Measurements from ENCODE around the gene SEC31A. TPM values are rescaled to one million over a fixed set of nuclear protein-coding genes. Genes with fewer than 3 reads are reported as not detected.
A peak's percentile ranks its signal among the peaks of the same experiment; 100 is the strongest.

The SEC31A gene
- polyA plus RNA-seq, 1 of the 3 experiments (the other 2 are of a cell fraction) = 147 TPM

GRCh38 chr4:82784681-82785610 is 106.0 kb downstream of the SEC31A start (continued):
- TF ChIP-seq PBX3 (IDR thresholded peaks at IDR 0.05) = no peak; the same call in 1 of the 2 replicates
- TF ChIP-seq RXRA (IDR thresholded peaks at IDR 0.05; ENCODE audit: borderline replicate concordance, low read depth) = no peak
- no peak for TF ChIP-seq TEAD4 (IDR thresholded peaks at IDR 0.05; ENCODE audit: borderline replicate concordance, insufficient read depth)
- peak; percentile 53; the same call in 1 of the 2 replicates for TF ChIP-seq GATA2 (CRISPR knock-in tag; IDR thresholded peaks at IDR 0.05)
- no peak for TF ChIP-seq FOXJ3 (CRISPR knock-in tag; IDR thresholded peaks at IDR 0.05)
- TF ChIP-seq TCF12 (IDR thresholded peaks at IDR 0.05) = peak; percentile 79
- peak; percentile 29 to 60; a peak in 2 of 4 replicates for TF ChIP-seq EP300 (IDR thresholded peaks at IDR 0.05; ENCODE audit: borderline replicate concordance in 1 of 2, low read depth in 1 of 2, low read length in 1 of 2)
- peak; percentile 24; the same call in 1 of the 2 replicates for TF ChIP-seq TAF1 (IDR thresholded peaks at IDR 0.05; ENCODE audit: borderline replicate concordance, low read depth, low read length)
- TF ChIP-seq RCOR1 (IDR thresholded peaks at IDR 0.05; ENCODE audit: low read length) = peak; percentile 65; the same call in 1 of the 2 replicates
- TF ChIP-seq EZH2phosphoT487 (IDR thresholded peaks at IDR 0.05; ENCODE audit: borderline replicate concordance, low read depth) = no peak
- no peak for TF ChIP-seq NRF1 (IDR thresholded peaks at IDR 0.05; ENCODE audit: low read depth, low read length)

DNA sequence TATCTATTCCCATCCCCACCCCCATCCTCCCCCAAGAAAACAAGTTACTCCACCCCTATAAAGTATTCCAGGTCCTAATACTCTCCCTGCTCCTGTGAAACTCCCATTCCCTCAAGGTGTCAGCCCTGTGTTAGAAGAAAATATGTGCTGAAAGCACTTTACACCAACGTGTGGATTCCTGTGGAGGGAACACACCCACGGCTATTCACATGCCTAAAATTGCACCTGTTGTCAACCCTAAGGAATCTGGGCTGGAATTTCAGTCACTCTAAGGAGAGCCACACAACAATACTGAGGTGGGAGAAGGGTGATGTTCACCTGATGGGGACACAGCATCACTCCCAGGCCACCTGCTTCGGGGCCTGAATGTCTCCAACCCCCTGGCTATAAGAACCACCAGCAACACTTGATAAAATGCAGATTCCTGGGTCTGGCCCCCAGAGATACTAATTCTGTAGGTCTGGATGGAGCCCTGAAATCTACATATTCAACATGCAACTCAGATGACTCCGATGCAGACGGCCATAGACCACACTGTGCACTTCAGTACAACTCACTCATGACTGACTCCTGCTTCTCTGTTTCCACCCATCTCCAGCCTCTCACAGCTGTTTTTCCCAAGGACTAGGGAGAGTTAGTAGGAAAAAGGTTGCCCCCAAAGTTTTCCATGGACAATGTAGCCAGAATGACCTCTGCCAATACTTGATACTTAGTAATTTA is 108.2 kb downstream of the SEC31A start:
- Histone ChIP-seq H3K79me2 (ENCODE audit: insufficient read depth) (peaks cover 76% of the 10 kb centered on the region), H3K4me1 (ENCODE audit: control insufficient read depth in 1 of 2, insufficient read depth in 2 of 2, low read depth in 1 of 2, low read length in 1 of 2) (peaks cover 30 to 35% of the 10 kb centered on the region in 2 experiments), H3K4me2 (no peak overlapping the region), H3F3A (replicated peaks; ENCODE audit: insufficient read depth) (peaks cover 28% of the 10 kb centered on the region), H3K9me2 (no peaks in the 10 kb centered on the region), H3K27me3 (ENCODE audit: insufficient read depth) (no peaks in the 10 kb centered on the region), H3K27ac (ENCODE audit: low read depth in 2 of 2, low read length in 1 of 2) (no peak overlapping the region), H2AFZ (ENCODE audit: low read depth) (no peak overlapping the region), H3K36me3 (replicated peaks in 1 of 2; ENCODE audit: control insufficient read depth in 1 of 2, insufficient read depth in 2 of 2, low read length in 1 of 2) (no peaks in the 10 kb centered on the region), H3K9me3 (no peaks in the 10 kb centered on the region), H3K4me3 (ENCODE audit: low read depth in 2 of 2, low read length in 1 of 2) (no peak overlapping the region), H3K9ac (no peak overlapping the region), H4K20me1 (ENCODE audit: insufficient read depth) (no peaks in the 10 kb centered on the region; the same call in 1 of the 2 replicates)
- POLR2A ChIA-PET = no interaction called here
- CTCF ChIA-PET = interaction anchor here (1.0 to 1.3 kb wide), 2 partner anchors 10 to 61 kb away, joined by 3 to 5 read pairs; no protein-coding TSS in a partner anchor
- no peak for TF ChIP-seq TCF12 (IDR thresholded peaks at IDR 0.05)
- TF ChIP-seq FOXJ3 (CRISPR knock-in tag; IDR thresholded peaks at IDR 0.05) = no peak
- no peak for TF ChIP-seq RAD21 (IDR thresholded peaks at IDR 0.05; ENCODE audit: low read length)
- no peak for TF ChIP-seq REST (IDR thresholded peaks at IDR 0.05; ENCODE audit: low read depth, low read length)
- no peak for TF ChIP-seq ZBTB33 (IDR thresholded peaks at IDR 0.05; ENCODE audit: borderline replicate concordance, low read depth)
- no peak for TF ChIP-seq TAF1 (IDR thresholded peaks at IDR 0.05; ENCODE audit: borderline replicate concordance, low read depth, low read length)
- TF ChIP-seq RFX5 (IDR thresholded peaks at IDR 0.05; ENCODE audit: low read length) = no peak
- TF ChIP-seq GATA2 (CRISPR knock-in tag; IDR thresholded peaks at IDR 0.05) = no peak
- TF ChIP-seq NRF1 (IDR thresholded peaks at IDR 0.05; ENCODE audit: low read depth, low read length) = no peak
- no peak for TF ChIP-seq MXI1 (IDR thresholded peaks at IDR 0.05; ENCODE audit: low read depth, low read length)
- TF ChIP-seq ELF1 (IDR thresholded peaks at IDR 0.05) = no peak
- TF ChIP-seq FOXM1 (IDR thresholded peaks at IDR 0.05; ENCODE audit: low read depth) = no peak
- DNase-seq = no peak
- WGBS (ENCODE audit: low lambda C conversion rate) = 88% methylated on average over 5 of the region's 5 CpGs

Measured in SK-N-SH (cell line).